SU-DHL-6 (cell line): ENCODE results near the gene PCIF1.

ENCODE experiments used
- H2AFZ ChIP-seq: fragments of 200-600 bp; sonication (generic); 2 replicates; pipeline ENCODE4 v1.6.1; 2014; ENCODE audit warnings: low read depth, mild to moderate bottlenecking, moderate library complexity, mixed read lengths, antibody characterized with exemption, low read length; ENCODE audit not compliant: severe bottlenecking
- H3F3A ChIP-seq: fragments of 200-600 bp; shearing (Covaris generic); 2 replicates; pipeline ENCODE4 v1.6.0; 2016; ENCODE audit warnings: antibody characterized with exemption, mild to moderate bottlenecking; ENCODE audit not compliant: insufficient read depth
- H3K27ac ChIP-seq: fragments of 200-600 bp; sonication (generic); 2 replicates; pipeline ENCODE4 v1.5.1; 2016; ENCODE audit warnings: low read depth, mild to moderate bottlenecking, low read length, moderate library complexity, mixed read lengths
- H3K27me3 ChIP-seq: fragments of 200-600 bp; sonication (generic), shearing (Covaris generic); 2 replicates; pipeline ENCODE4 v1.6.0; 2014; ENCODE audit warnings: mild to moderate bottlenecking, low read length
- H3K36me3 ChIP-seq: fragments of 200-600 bp; sonication (generic); 2 replicates; pipeline ENCODE4 v1.6.1; 2014; ENCODE audit warnings: mild to moderate bottlenecking, low read length, mixed read lengths
- H3K4me2 ChIP-seq: fragments of 300-600, 200-600 bp; shearing (Covaris generic), sonication (generic); 2 replicates; pipeline ENCODE4 v1.6.0; 2014; ENCODE audit warnings: low read length, low read depth, mild to moderate bottlenecking; ENCODE audit not compliant: poor library complexity, severe bottlenecking
- H3K4me3 ChIP-seq: fragments of 200-600 bp; sonication (generic); 2 replicates; pipeline ENCODE4 v1.5.1; 2014; ENCODE audit warnings: antibody characterized with exemption, low read length, mild to moderate bottlenecking, mixed read lengths; ENCODE audit not compliant: insufficient read depth, poor library complexity, severe bottlenecking
- H3K79me2 ChIP-seq: fragments of 200-600 bp; sonication (generic); 2 replicates; pipeline ENCODE4 v1.6.1; 2014; ENCODE audit warnings: mild to moderate bottlenecking, low read length, moderate library complexity; ENCODE audit not compliant: insufficient read depth
- H3K9ac ChIP-seq: fragments of 200-600 bp; sonication (generic); 2 replicates; pipeline ENCODE4 v1.7.0; 2014; ENCODE audit warnings: mild to moderate bottlenecking, low read length
- H3K9me2 ChIP-seq: fragments of 200-600 bp; sonication (generic); replicated peaks from 2 replicates; pipeline ENCODE4 v1.6.1; 2014; ENCODE audit warnings: low read length; ENCODE audit not compliant: insufficient read depth
- H3K9me3 ChIP-seq: fragments of 200-600 bp; sonication (generic); 2 replicates; pipeline ENCODE4 v1.6.1; 2014; ENCODE audit warnings: low read length, mixed read lengths; ENCODE audit not compliant: insufficient read depth
- H4K20me1 ChIP-seq: fragments of 200-600 bp; sonication (generic); 2 replicates; pipeline ENCODE4 v1.6.1; 2014; ENCODE audit warnings: low read depth, mild to moderate bottlenecking, antibody characterized with exemption, low read length, moderate library complexity, mixed read lengths
- EZH2phosphoT487 ChIP-seq: fragments of 200-600 bp; sonication (generic), shearing (Covaris generic); conservative IDR thresholded peaks from 2 replicates; pipeline ENCODE4 v1.6.1; 2018; ENCODE audit warnings: mild to moderate bottlenecking, antibody characterized with exemption, low read length, moderate library complexity, mixed read lengths
- TF ChIP-seq, protein P1 (sequence below): fragments of 200-600 bp; sonication (generic); IDR thresholded peaks from one replicate; pipeline ENCODE4 v1.5.1; 2017; ENCODE audit warnings: antibody characterized with exemption, mild to moderate bottlenecking, low read length, moderate library complexity; ENCODE audit not compliant: insufficient read depth, poor library complexity, severe bottlenecking

The PCIF1 gene

DNA sequence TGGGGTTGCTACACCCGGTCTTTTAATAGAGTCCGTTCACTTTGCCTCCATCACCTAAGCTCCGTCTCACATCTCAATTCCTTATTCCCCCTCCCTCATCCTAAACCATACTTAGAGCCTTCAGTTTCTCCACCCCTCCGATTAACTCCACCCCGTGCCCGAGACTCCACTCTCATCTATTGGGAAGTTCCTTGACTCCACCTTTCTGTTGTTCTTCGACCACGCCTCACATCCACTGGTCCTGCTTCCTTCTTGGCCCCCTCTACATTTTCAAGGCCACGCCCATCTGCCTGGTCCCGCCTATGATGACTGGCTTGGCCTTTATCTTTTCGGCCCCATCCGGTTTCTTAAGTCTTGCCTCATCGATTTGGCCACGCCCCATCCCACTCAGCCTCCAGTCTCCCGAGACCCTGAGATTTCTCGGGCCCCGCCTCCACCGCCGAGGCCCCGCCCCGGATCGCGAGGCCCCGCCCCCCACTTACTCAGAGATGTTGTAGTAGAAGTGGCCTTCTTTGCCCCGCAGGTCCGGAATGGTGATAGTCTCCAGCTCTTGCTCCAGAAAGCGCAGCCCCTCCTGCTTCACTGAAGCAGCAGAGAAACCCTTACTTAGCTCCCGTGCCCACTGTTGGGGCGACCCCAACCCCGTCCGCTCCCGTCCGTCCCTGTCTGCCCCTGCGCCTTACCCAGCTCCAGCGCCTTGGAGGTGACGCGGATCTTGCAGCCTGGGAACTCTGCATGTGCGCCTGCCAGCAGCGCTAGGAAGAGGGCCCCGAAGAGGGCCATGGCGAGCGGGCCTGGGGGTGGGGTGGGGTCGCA is 23.6 kb upstream of the PCIF1 start:
- Histone ChIP-seq H3F3A (no peaks in the 10 kb centered on the region), H3K9ac (no peak overlapping the region), H3K27ac (no peak overlapping the region), H2AFZ (peak overlapping the region; percentile 83), H3K9me2 (no peaks in the 10 kb centered on the region), H3K36me3 (no peaks in the 10 kb centered on the region), H3K4me3 (peak overlapping the region; percentile 22), H3K4me2 (peak overlapping the region; percentile 41), H3K79me2 (no peaks in the 10 kb centered on the region), H3K9me3 (no peaks in the 10 kb centered on the region), H4K20me1 (no peaks in the 10 kb centered on the region), H3K27me3 (no peaks in the 10 kb centered on the region)
- TF ChIP-seq EZH2phosphoT487: no peak
- TF ChIP-seq, protein P1, sequence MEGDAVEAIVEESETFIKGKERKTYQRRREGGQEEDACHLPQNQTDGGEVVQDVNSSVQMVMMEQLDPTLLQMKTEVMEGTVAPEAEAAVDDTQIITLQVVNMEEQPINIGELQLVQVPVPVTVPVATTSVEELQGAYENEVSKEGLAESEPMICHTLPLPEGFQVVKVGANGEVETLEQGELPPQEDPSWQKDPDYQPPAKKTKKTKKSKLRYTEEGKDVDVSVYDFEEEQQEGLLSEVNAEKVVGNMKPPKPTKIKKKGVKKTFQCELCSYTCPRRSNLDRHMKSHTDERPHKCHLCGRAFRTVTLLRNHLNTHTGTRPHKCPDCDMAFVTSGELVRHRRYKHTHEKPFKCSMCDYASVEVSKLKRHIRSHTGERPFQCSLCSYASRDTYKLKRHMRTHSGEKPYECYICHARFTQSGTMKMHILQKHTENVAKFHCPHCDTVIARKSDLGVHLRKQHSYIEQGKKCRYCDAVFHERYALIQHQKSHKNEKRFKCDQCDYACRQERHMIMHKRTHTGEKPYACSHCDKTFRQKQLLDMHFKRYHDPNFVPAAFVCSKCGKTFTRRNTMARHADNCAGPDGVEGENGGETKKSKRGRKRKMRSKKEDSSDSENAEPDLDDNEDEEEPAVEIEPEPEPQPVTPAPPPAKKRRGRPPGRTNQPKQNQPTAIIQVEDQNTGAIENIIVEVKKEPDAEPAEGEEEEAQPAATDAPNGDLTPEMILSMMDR: no peak

DNA sequence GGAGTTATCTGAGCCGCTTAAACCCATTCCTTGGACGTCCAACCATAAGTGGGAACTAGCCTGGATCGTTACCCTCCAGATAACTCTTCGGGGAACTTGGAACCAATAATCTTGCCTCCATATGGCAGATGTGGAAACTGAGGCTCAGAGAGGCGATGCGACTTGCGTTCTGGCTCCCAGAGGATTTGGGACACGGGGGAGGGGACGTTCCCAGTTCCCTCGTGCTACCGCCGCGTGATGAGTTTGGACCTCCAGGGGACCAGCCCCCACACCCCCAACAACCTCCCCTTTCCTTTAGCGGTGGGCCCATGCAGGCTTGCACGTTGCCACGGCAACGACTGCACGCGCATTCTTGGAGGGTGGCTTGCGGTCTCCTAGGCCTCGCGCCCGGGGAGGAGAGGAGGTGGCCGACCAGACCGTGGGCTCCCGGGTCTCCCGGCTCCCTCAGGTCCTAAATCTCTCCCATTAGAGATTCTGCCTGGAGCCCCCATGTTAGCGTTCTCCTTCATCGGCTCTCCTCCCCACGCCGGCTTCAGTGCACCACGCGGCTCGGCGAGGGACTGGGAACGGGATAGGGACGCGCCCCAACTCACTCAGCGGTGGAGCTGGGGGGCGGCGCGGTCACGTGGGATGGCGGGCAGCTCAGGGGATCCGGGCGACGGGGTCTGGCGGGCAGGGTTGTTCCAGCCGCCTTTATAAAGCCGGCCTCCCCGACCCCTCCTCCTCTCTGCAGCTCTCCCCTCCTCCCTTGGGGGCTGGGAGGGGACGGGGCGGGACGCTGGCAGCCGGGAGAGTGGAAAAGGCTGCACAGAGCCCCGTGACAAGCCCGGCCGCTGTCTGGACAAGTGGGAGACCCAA is 22.8 kb upstream of the PCIF1 start, which contains the start of gene PLTP:
TSS of gene PLTP (minus strand) at position 670 of the 858 bp plus-strand sequence. CDS start 703 bp downstream, outside the sequence.
- H3K27me3 ChIP-seq: no peaks in the 10 kb centered on the region
- no peaks in the 10 kb centered on the region for H3F3A ChIP-seq
- no peaks in the 10 kb centered on the region for H3K79me2 ChIP-seq
- no peaks in the 10 kb centered on the region for H3K9me3 ChIP-seq
- H3K9ac ChIP-seq: no peak within 1 kb of the TSS
- H4K20me1 ChIP-seq: no peaks in the 10 kb centered on the region
- H3K9me2 ChIP-seq: no peaks in the 10 kb centered on the region
- H2AFZ ChIP-seq: peak within 1 kb of the TSS; percentile 56
- H3K4me2 ChIP-seq: peak within 1 kb of the TSS; percentile 41
- H3K27ac ChIP-seq: no peak within 1 kb of the TSS
- TF ChIP-seq, protein P1: no peak
- TF ChIP-seq EZH2phosphoT487: no peak
- H3K4me3 ChIP-seq: no peak within 1 kb of the TSS
- no peaks in the 10 kb centered on the region for H3K36me3 ChIP-seq

DNA sequence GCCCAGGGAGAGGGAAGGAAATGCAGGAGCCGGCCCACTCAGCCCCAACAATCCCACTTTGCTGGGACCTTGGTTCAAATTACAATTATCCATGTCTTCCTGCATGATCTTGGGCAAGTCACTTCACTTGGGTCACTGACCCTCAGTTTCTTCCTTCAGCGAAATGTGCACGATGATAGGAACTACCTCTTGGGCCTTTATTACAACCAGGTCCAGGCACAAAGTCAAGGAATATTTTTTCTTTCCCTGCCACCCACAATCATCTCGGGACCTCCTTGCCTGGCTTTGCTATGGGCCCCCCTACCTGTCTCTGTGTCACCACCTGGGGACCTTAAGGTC is 22.2 kb upstream of the PCIF1 start:
- Histone ChIP-seq H3K4me2 (no peak overlapping the region), H3F3A (no peaks in the 10 kb centered on the region), H4K20me1 (no peaks in the 10 kb centered on the region), H3K9me2 (no peaks in the 10 kb centered on the region), H3K27me3 (no peaks in the 10 kb centered on the region), H2AFZ (no peak overlapping the region), H3K36me3 (no peaks in the 10 kb centered on the region), H3K79me2 (no peaks in the 10 kb centered on the region), H3K4me3 (no peak overlapping the region), H3K9me3 (no peaks in the 10 kb centered on the region), H3K27ac (no peak overlapping the region), H3K9ac (no peak overlapping the region)
- no peak for TF ChIP-seq EZH2phosphoT487
- TF ChIP-seq, protein P1: no peak
